Gastrocnemius medialis (tissue), 4 donors: ENCODE measurements around the gene ATXN10. TPM values are rescaled to one million over a fixed set of nuclear protein-coding genes. Genes with fewer than 3 reads are reported as not detected.
A peak's percentile ranks its signal among the peaks of the same experiment; 100 is the strongest.

ENCODE experiments used
- ATAC-seq, 2 donors: fragments of 150-250 bp; one replicate each; pipeline ENCODE4 v1.9.1; 2016
- DNase-seq, 2 donors: peaks; one replicate each; pipeline ENCODE4 v3.0.0-alpha.2; 2019
- H3K27ac ChIP-seq, 4 donors: fragments of 200-600 bp; sonication (generic); 1 replicate in 1 of 4; 2 replicates in 3 of 4; pipeline ENCODE4 v1.5.1; 2016 to 2018; ENCODE audit warnings: mild to moderate bottlenecking in 2 of 4, moderate library complexity in 1 of 4
- H3K27me3 ChIP-seq, 3 donors: fragments of 200-600 bp; sonication (generic) in 2 of 3; 1 replicate in 1 of 3; 2 replicates in 2 of 3; pipeline versions ENCODE4 v1.5.1 to v1.6.0; 2016 to 2019; ENCODE audit warnings: mild to moderate bottlenecking in 1 of 3, moderate library complexity in 1 of 3
- H3K36me3 ChIP-seq, 2 donors: fragments of 200-600 bp; sonication (generic) in 1 of 2; one replicate each; pipeline ENCODE4 v1.5.1; 2017 to 2018
- H3K4me1 ChIP-seq, 2 donors: fragments of 200-600 bp; sonication (generic) in 1 of 2; one replicate each; pipeline ENCODE4 v1.5.1; 2016 to 2017; ENCODE audit warnings: mild to moderate bottlenecking in 2 of 2
- H3K4me3 ChIP-seq, 4 donors: fragments of 200-600 bp; sonication (generic) in 3 of 4; 1 replicate in 1 of 4; 2 replicates in 3 of 4; pipeline ENCODE4 v1.5.1; 2016 to 2019; ENCODE audit warnings: mild to moderate bottlenecking in 2 of 4
- H3K9me3 ChIP-seq, 3 donors: fragments of 200-600 bp; sonication (generic) in 2 of 3; 1 replicate in 1 of 3; 2 replicates in 2 of 3; pipeline ENCODE4 v1.5.1; 2016 to 2019
- CTCF ChIP-seq, 5 experiments: fragments of 450-650 bp in 3 of 5; fragments of 200-600 bp in 2 of 5; sonication (generic) in 2 of 5; IDR thresholded peaks in 4 of 5; conservative IDR thresholded peaks in 1 of 5; 1 replicate in 4 of 5; 2 replicates in 1 of 5; pipeline ENCODE4 v1.5.1; 2016 to 2019; ENCODE audit warnings: antibody characterized with exemption in 5 of 5, mild to moderate bottlenecking in 3 of 5, moderate library complexity in 3 of 5
- POLR2A ChIP-seq, 2 donors: fragments of 450-650 bp; IDR thresholded peaks; one replicate each; pipeline ENCODE4 v1.6.1; 2017; ENCODE audit warnings: antibody characterized with exemption in 2 of 2, mild to moderate bottlenecking in 2 of 2, moderate library complexity in 2 of 2
- in situ Hi-C, 4 donors: fragments of 200-750 bp; cut with MboI; loops; one replicate each; pipeline versions ENCODE4 v1.15.0 to v1.8.0; 2017; ENCODE audit warnings: low sequenced_read_pairs in 4 of 4
- intact Hi-C: fragments of 100-400 bp; cut with DNase I; formaldehyde crosslinking; loops from one replicate; pipeline ENCODE4 v1.15.1; 2023; ENCODE audit warnings: low total_unique reads
- total RNA-seq, 4 donors: library from RNA; depleted of rRNA; stranded (reverse); fragments of >200 nt; gene quantifications; one replicate each; pipeline versions ENCODE4 v1.1.0 to v1.2.3, GENCODE V29; 2016

The ATXN10 gene
- total RNA-seq, 4 donors from 2014 or later: 52.9 to 98.9 (median 78.5) TPM

DNA sequence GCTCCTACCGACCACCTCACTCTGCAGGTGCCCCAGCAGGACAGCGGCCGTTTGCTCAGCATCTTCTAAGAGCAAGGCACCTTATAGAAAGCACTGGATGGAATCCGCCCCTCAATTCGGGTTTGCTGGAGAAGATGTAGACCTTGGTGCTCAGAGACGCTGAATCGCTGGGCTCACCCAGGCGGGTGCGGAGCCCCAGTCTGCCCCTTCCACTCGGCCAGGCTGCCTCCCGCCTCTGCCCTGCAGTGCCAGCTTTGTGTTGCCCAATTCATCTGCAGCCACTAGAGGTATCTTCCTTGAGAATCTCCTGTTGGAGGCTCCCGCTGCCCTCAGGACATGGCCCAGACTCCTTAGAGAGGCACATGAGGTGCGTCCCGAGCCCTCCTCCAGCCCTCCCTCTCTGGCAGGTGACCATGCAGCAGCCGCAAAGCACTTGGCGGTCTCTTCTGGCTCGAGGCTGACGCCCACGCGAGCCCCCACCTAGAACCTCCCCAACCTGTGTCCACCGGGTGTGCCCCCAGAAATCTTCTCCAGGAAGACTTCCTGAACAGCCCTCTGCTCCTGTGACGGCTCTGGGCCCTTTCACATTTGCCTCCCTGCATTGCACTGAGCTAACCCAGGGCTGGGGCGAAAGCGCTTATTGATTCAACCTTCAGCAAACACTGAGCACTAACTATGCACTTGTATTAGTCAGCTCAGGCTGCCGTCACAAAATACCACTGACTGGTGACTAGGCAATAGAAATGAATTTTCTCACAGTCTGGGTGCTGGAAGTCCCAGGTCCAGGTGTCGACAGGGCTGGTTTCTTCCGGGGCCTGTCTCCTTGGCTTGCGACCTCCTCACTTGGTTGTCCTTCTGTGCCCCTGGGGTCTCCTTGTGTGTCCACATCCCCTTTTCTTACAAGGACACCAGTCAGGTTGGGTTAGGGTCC, 187.9 kb downstream of the ATXN10 start:
- H3K27ac ChIP-seq: no peak overlapping the region
- TF ChIP-seq POLR2A (IDR thresholded peaks at IDR 0.05) (no peak), CTCF (IDR thresholded peaks at IDR 0.05 in 4 of 5, conservative IDR thresholded peaks at IDR 0.05 in 1 of 5) (no peak)
- H3K4me1 ChIP-seq: no peaks in the 10 kb centered on the region
- no peak overlapping the region for H3K4me3 ChIP-seq
- intact Hi-C loops (loop anchor here (5.0 kb wide), 1 partner anchor 282 kb away; no protein-coding TSS in a partner anchor), in situ Hi-C loops (loop anchor here in 1 of 4 donors (25.0 kb wide), 1 partner anchor 222 kb away; no protein-coding TSS in a partner anchor)
- H3K27me3 ChIP-seq: no peaks in the 10 kb centered on the region
- H3K36me3 ChIP-seq: peaks cover 0 to 14% of the 10 kb centered on the region in 2 donors
- ATAC-seq (no peak), DNase-seq (no peak)
- H3K9me3 ChIP-seq: no peaks in the 10 kb centered on the region

DNA sequence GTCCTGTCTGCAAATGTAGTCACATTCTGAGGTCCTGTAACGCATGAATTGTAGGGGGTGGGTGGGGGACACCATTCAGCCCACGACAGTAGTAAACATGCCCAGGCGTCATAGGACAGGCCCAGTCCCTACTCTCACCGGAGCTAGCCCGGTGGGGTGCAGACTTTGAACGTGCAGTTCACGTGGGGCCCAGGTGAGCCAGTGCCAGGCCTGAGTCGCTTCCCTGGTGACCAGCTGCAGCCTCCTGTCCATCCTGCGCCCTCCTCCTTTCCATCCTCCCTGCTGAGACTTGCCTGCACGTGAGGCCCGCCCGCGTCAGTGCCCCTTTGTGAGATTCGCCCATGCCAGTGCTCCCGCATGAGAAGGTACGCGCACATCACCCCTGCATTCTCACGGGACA, 188.6 kb downstream of the ATXN10 start:
- Histone ChIP-seq H3K9me3 (no peaks in the 10 kb centered on the region), H3K4me1 (no peaks in the 10 kb centered on the region), H3K36me3 (peaks cover 0 to 7% of the 10 kb centered on the region in 2 donors), H3K4me3 (no peak overlapping the region), H3K27me3 (peaks cover 2% of the 10 kb centered on the region in 3 donors), H3K27ac (no peak overlapping the region)
- no peak for TF ChIP-seq POLR2A (IDR thresholded peaks at IDR 0.05)
- no peak for TF ChIP-seq CTCF (IDR thresholded peaks at IDR 0.05 in 4 of 5, conservative IDR thresholded peaks at IDR 0.05 in 1 of 5)
- no peak for DNase-seq
- no peak for ATAC-seq
- intact Hi-C loops (loop anchor here (5.0 kb wide), 1 partner anchor 283 kb away; no protein-coding TSS in a partner anchor), in situ Hi-C loops (loop anchor here in 1 of 4 donors (25.0 kb wide), 1 partner anchor 223 kb away; no protein-coding TSS in a partner anchor)

DNA sequence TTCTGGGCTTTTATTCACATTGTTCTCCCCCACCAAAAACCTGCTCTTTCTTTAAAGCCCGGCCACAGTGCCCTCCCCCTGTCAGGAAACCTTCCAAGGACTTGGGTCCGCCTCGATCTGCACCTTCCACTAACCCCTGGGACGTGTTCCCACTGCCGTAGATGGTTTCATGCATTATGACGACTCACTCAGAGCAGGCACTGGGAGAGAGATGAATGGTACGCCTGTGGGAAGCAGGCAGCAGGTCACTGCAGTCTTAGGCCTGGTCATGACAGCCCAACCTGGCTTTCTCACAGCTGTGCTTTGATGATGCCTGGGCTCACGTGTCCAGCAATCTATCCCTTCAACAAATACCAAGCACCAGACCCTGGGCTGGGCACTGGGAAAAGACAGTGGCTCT, 189.6 kb downstream of the ATXN10 start:
- no peaks in the 10 kb centered on the region for H3K36me3 ChIP-seq
- no peaks in the 10 kb centered on the region for H3K9me3 ChIP-seq
- no peak overlapping the region for H3K27ac ChIP-seq
- peaks cover 10 to 12% (median 12%) of the 10 kb centered on the region in 3 donors for H3K27me3 ChIP-seq
- H3K4me1 ChIP-seq: peaks cover 0 to 2% of the 10 kb centered on the region in 2 donors
- in situ Hi-C loops: loop anchor here in 1 of 4 donors (25.0 kb wide), 1 partner anchor 224 kb away; no protein-coding TSS in a partner anchor
- no peak for DNase-seq
- no peak overlapping the region for H3K4me3 ChIP-seq
- ATAC-seq: no peak
- TF ChIP-seq CTCF (IDR thresholded peaks at IDR 0.05 in 4 of 5, conservative IDR thresholded peaks at IDR 0.05 in 1 of 5) (no peak), POLR2A (IDR thresholded peaks at IDR 0.05) (no peak)
- intact Hi-C loops: loop anchor here (5.0 kb wide), 1 partner anchor 284 kb away; no protein-coding TSS in a partner anchor

DNA sequence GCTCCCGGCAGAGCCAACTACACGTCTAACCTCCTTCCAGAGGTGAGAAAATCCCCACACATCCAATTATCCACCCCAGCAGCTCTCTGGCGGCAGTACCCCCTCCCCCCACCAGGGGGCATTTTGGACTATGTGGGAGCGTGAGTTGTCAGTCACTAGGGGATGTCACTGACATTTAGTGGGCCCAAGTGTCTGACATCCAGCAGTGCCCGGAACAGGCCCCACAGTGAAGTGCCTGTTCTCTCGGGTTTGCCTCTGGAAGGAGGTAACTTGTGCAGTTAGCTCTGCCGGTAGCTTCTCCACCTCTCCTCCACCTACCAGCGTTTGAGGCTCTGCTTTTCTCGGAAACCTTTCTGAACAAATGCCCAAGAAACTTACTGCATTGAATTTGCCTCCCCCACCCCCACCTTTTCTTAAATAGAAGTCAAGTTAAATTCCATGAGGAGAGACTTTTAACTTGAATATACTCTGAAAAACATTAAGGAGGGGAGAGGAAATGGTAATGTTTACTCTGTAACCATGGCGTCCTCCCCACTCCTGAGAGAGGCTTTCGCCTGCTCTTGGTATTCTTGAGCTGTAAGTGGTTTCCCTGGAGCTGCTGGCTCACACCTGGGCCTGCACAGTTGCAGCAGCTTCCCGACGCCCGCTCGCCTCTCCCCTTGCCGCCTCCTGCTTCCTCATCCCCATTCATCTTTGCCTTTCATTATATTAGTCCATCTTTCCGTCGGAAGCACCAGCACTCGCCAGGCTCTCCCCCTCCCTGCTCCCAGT, 192.5 kb downstream of the ATXN10 start:
- ATAC-seq: peak; percentile 37 to 65
- no peak overlapping the region for H3K4me3 ChIP-seq
- intact Hi-C loops: loop anchor here (5.0 kb wide), 1 partner anchor 287 kb away; no protein-coding TSS in a partner anchor
- no peak overlapping the region for H3K27ac ChIP-seq
- no peaks in the 10 kb centered on the region for H3K9me3 ChIP-seq
- H3K4me1 ChIP-seq: peaks cover 0 to 9% of the 10 kb centered on the region in 2 donors
- DNase-seq: peak in 1 of 2 donors; percentile 35
- in situ Hi-C loops: loop anchor here in 1 of 4 donors (25.0 kb wide), 1 partner anchor 227 kb away; no protein-coding TSS in a partner anchor
- H3K36me3 ChIP-seq: no peaks in the 10 kb centered on the region
- peaks cover 31 to 33% (median 32%) of the 10 kb centered on the region in 3 donors for H3K27me3 ChIP-seq
- TF ChIP-seq POLR2A (IDR thresholded peaks at IDR 0.05) (no peak), CTCF (IDR thresholded peaks at IDR 0.05 in 4 of 5, conservative IDR thresholded peaks at IDR 0.05 in 1 of 5) (peak; percentile 55 to 91 (median 87))
